HepG2 (cell line): ENCODE measurements around the gene SMIM13. TPM values are rescaled to one million over a fixed set of nuclear protein-coding genes. Genes with fewer than 3 reads are reported as not detected.

Experiments
- CHD2 ChIP-seq: IDR thresholded peaks from 2 replicates; pipeline ENCODE4 v1.6.1; 2011; ENCODE audit warnings: low read depth, low read length, improper control_type of control experiment
- FOXK1 ChIP-seq: sonication (generic); formaldehyde crosslinking; IDR thresholded peaks from 2 replicates; pipeline ENCODE4 v1.4.0; 2020; ENCODE audit warnings: low read depth, missing genetic modification reagents, borderline replicate concordance
- HMG20A ChIP-seq: IDR thresholded peaks from 2 replicates; pipeline ENCODE4 v1.6.1; 2016; ENCODE audit warnings: borderline replicate concordance
- KAT7 ChIP-seq: IDR thresholded peaks from 2 replicates; pipeline ENCODE4 v1.6.1; 2018; ENCODE audit warnings: borderline replicate concordance, missing compliant biosample characterization
- KLF9 ChIP-seq: IDR thresholded peaks from 2 replicates; pipeline ENCODE4 v1.6.1; 2016; ENCODE audit warnings: low read depth
- MZF1 ChIP-seq: sonication (generic); formaldehyde crosslinking; IDR thresholded peaks from 2 replicates; pipeline ENCODE4 v1.8.1; 2023; ENCODE audit warnings: mild to moderate bottlenecking, missing genetic modification reagents, borderline replicate concordance
- NONO ChIP-seq, 2 experiments: fragments of 450-650 bp in 1 of 2; sonication (generic) in 1 of 2; formaldehyde crosslinking in 1 of 2; IDR thresholded peaks in 1 of 2; conservative IDR thresholded peaks in 1 of 2; 2 replicates each; pipeline versions ENCODE4 v1.6.1 to v1.8.0; 2017 to 2022; ENCODE audit warnings: mild to moderate bottlenecking in 1 of 2, missing genetic modification reagents in 1 of 2, moderate library complexity in 1 of 2
- NR2F6 ChIP-seq, 2 experiments: IDR thresholded peaks; 2 replicates each; pipeline ENCODE4 v1.6.1; 2016; ENCODE audit warnings: antibody characterized with exemption in 1 of 2, mild to moderate bottlenecking in 1 of 2
- PAF1 ChIP-seq: IDR thresholded peaks from 2 replicates; pipeline ENCODE4 v1.6.1; 2016; ENCODE audit warnings: missing genetic modification reagents, missing compliant biosample characterization
- SRF ChIP-seq: IDR thresholded peaks from 2 replicates; pipeline ENCODE4 v1.6.1; 2011; ENCODE audit warnings: mild to moderate bottlenecking, low read depth, low read length, moderate library complexity
- ZBTB7A ChIP-seq: sonication (generic); formaldehyde crosslinking; IDR thresholded peaks from 2 replicates; pipeline ENCODE4 v1.8.0; 2022; ENCODE audit warnings: mild to moderate bottlenecking, missing genetic modification reagents
- ZNF30 ChIP-seq: sonication (generic); formaldehyde crosslinking; IDR thresholded peaks from 2 replicates; pipeline ENCODE4 v1.5.0; 2020; ENCODE audit warnings: mild to moderate bottlenecking, missing genetic modification reagents
- ZNF34 ChIP-seq: sonication (generic); formaldehyde crosslinking; IDR thresholded peaks from 2 replicates; pipeline ENCODE4 v1.4.0; 2020; ENCODE audit warnings: mild to moderate bottlenecking, missing genetic modification reagents, borderline replicate concordance
- ZNF354B ChIP-seq: sonication (generic); formaldehyde crosslinking; IDR thresholded peaks from 2 replicates; pipeline ENCODE4 v1.8.0; 2022; ENCODE audit warnings: mild to moderate bottlenecking, missing genetic modification reagents
- ZNF44 ChIP-seq: sonication (generic); formaldehyde crosslinking; IDR thresholded peaks from 2 replicates; pipeline ENCODE4 v1.5.1; 2020; ENCODE audit warnings: mild to moderate bottlenecking, missing genetic modification reagents
- ZNF451 ChIP-seq: sonication (generic); formaldehyde crosslinking; IDR thresholded peaks from 2 replicates; pipeline ENCODE4 v1.5.0; 2020; ENCODE audit warnings: mild to moderate bottlenecking, missing genetic modification reagents
- ZNF614 ChIP-seq: IDR thresholded peaks from 2 replicates; pipeline ENCODE4 v1.6.1; 2018; ENCODE audit warnings: missing biosample characterization, missing genetic modification reagents, inconsistent platforms, borderline replicate concordance
- ZNF616 ChIP-seq: sonication (generic); formaldehyde crosslinking; IDR thresholded peaks from 2 replicates; pipeline ENCODE4 v1.5.0; 2020; ENCODE audit warnings: low read depth, mild to moderate bottlenecking, missing genetic modification reagents
- polyA plus RNA-seq, 8 experiments: library from polyadenylated mRNA; depleted of rRNA in 3 of 8; stranded (reverse) in 7 of 8; unstranded in 1 of 8; fragments of >200 nt; fragmentation: Illumina TruSeq in 4 of 8; extraction: Trizol in 4 of 8; gene quantifications; 2 replicates each; pipeline versions ENCODE4 v1.2.1 to v1.2.3, GENCODE V29; 2011 to 2016; ENCODE audit warnings: low read depth in 4 of 8, missing spikeins in 1 of 8, mixed read lengths in 1 of 8; ENCODE audit not compliant: insufficient read depth in 1 of 8
- total RNA-seq, 5 experiments: library from RNA; depleted of rRNA; stranded (reverse); fragments of >200 nt; fragmentation: Illumina TruSeq; extraction: Trizol; gene quantifications; 2 replicates each; pipeline ENCODE4 v1.2.3, GENCODE V29; 2016; ENCODE audit warnings: low read depth in 1 of 5
- TF ChIP-seq, protein P1 (sequence below): sonication (generic); formaldehyde crosslinking; IDR thresholded peaks from 2 replicates; pipeline ENCODE4 v1.4.0; 2020; ENCODE audit warnings: missing genetic modification reagents
- TF ChIP-seq, protein P2 (sequence below): sonication (generic); formaldehyde crosslinking; IDR thresholded peaks from 2 replicates; pipeline ENCODE4 v1.8.0; 2023; ENCODE audit warnings: mild to moderate bottlenecking, missing genetic modification reagents
- TF ChIP-seq, protein P3 (sequence below): IDR thresholded peaks from 2 replicates; pipeline ENCODE4 v1.6.1; 2016; ENCODE audit warnings: control low read depth
- TF ChIP-seq, protein P4 (sequence below): sonication (generic); IDR thresholded peaks from 2 replicates; pipeline ENCODE4 v1.6.1; 2016; ENCODE audit warnings: low read depth, borderline replicate concordance
- TF ChIP-seq, protein P5 (sequence below): sonication (generic); formaldehyde crosslinking; IDR thresholded peaks from 2 replicates; pipeline ENCODE4 v1.8.0; 2022; ENCODE audit warnings: missing genetic modification reagents, mild to moderate bottlenecking, moderate library complexity, borderline replicate concordance

The SMIM13 gene
- total and polyA plus RNA-seq, 2 of the 13 experiments (the other 11 are each of a cell fraction or from before 2014, with no cell fraction given), result 2.7 to 10.2 TPM

- TF ChIP-seq ZNF354B (no peak), ZNF34 (CRISPR knock-in tag) (no peak), ZNF451 (CRISPR knock-in tag) (no peak; the same call in 1 of the 2 replicates), PAF1 (CRISPR knock-in tag) (no peak), NR2F6 (IDR thresholded peaks at IDR 0.05) (peak; percentile 92), NR2F6 (CRISPR knock-in tag; IDR thresholded peaks at IDR 0.05) (peak; percentile 90; the same call in 1 of the 2 replicates), FOXK1 (CRISPR knock-in tag) (no peak), ZNF44 (CRISPR knock-in tag) (no peak), HMG20A (CRISPR knock-in tag) (no peak), ZNF616 (no peak), MZF1 (CRISPR knock-in tag) (no peak), ZNF614 (no peak), SRF (no peak), NONO (IDR thresholded peaks at IDR 0.05) (no peak), NONO (CRISPR knock-in tag; conservative IDR thresholded peaks at IDR 0.05) (no peak; the same call in 1 of the 2 replicates), KAT7 (CRISPR knock-in tag) (no peak), CHD2 (no peak), ZNF30 (CRISPR knock-in tag) (no peak), ZBTB7A (CRISPR knock-in tag) (no peak), KLF9 (CRISPR knock-in tag) (no peak)
- TF ChIP-seq, protein P1, sequence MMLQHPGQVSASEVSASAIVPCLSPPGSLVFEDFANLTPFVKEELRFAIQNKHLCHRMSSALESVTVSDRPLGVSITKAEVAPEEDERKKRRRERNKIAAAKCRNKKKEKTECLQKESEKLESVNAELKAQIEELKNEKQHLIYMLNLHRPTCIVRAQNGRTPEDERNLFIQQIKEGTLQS, result no peak
- TF ChIP-seq, protein P2, sequence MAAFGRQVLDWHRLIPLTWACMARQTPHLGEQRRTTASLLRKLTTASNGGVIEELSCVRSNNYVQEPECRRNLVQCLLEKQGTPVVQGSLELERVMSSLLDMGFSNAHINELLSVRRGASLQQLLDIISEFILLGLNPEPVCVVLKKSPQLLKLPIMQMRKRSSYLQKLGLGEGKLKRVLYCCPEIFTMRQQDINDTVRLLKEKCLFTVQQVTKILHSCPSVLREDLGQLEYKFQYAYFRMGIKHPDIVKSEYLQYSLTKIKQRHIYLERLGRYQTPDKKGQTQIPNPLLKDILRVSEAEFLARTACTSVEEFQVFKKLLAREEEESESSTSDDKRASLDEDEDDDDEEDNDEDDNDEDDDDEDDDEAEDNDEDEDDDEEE (CRISPR knock-in tag), result peak; percentile 77
- TF ChIP-seq, protein P3, sequence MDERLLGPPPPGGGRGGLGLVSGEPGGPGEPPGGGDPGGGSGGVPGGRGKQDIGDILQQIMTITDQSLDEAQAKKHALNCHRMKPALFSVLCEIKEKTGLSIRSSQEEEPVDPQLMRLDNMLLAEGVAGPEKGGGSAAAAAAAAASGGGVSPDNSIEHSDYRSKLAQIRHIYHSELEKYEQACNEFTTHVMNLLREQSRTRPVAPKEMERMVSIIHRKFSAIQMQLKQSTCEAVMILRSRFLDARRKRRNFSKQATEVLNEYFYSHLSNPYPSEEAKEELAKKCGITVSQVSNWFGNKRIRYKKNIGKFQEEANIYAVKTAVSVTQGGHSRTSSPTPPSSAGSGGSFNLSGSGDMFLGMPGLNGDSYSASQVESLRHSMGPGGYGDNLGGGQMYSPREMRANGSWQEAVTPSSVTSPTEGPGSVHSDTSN, result no peak
- TF ChIP-seq, protein P4, sequence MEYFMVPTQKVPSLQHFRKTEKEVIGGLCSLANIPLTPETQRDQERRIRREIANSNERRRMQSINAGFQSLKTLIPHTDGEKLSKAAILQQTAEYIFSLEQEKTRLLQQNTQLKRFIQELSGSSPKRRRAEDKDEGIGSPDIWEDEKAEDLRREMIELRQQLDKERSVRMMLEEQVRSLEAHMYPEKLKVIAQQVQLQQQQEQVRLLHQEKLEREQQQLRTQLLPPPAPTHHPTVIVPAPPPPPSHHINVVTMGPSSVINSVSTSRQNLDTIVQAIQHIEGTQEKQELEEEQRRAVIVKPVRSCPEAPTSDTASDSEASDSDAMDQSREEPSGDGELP, result no peak
- TF ChIP-seq, protein P5, sequence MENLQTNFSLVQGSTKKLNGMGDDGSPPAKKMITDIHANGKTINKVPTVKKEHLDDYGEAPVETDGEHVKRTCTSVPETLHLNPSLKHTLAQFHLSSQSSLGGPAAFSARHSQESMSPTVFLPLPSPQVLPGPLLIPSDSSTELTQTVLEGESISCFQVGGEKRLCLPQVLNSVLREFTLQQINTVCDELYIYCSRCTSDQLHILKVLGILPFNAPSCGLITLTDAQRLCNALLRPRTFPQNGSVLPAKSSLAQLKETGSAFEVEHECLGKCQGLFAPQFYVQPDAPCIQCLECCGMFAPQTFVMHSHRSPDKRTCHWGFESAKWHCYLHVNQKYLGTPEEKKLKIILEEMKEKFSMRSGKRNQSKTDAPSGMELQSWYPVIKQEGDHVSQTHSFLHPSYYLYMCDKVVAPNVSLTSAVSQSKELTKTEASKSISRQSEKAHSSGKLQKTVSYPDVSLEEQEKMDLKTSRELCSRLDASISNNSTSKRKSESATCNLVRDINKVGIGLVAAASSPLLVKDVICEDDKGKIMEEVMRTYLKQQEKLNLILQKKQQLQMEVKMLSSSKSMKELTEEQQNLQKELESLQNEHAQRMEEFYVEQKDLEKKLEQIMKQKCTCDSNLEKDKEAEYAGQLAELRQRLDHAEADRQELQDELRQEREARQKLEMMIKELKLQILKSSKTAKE (CRISPR knock-in tag), result no peak
These were observed 71.3 kb downstream of the SMIM13 start (continued) for GRCh38 chr6:11164717-11165646.
